Measurements from ENCODE around the gene SLC2A8.

Gene SLC2A8

GRCh38 chr9:127406799-127407491, 10.0 kb downstream of the SLC2A8 start:
- no peak overlapping the region for H3K4me3 ChIP-seq (replicated peaks; ENCODE audit: low read depth, low read length)
- TF ChIP-seq CTCF (IDR thresholded peaks at IDR 0.05; ENCODE audit: low read length, missing control alignments) = no peak
- no peak for DNase-seq (ENCODE audit: low read depth)

- no peak overlapping the region for H3K4me3 ChIP-seq (replicated peaks; ENCODE audit: low read depth, low read length)
- DNase-seq (ENCODE audit: low read depth) = no peak
- no peak for TF ChIP-seq CTCF (IDR thresholded peaks at IDR 0.05; ENCODE audit: low read length, missing control alignments)
These were observed 10.5 kb downstream of the SLC2A8 start for GRCh38 chr9:127407492-127407843.

GRCh38 chr9:127411122-127411521, 14.2 kb downstream of the SLC2A8 start:
- DNase-seq (ENCODE audit: low read depth) = no peak
- H3K4me3 ChIP-seq (replicated peaks; ENCODE audit: low read depth, low read length) = no peak overlapping the region
- no peak for TF ChIP-seq CTCF (IDR thresholded peaks at IDR 0.05; ENCODE audit: low read length, missing control alignments)

- DNase-seq (ENCODE audit: low read depth) = no peak
- no peak for TF ChIP-seq CTCF (IDR thresholded peaks at IDR 0.05; ENCODE audit: low read length, missing control alignments)
- no peak overlapping the region for H3K4me3 ChIP-seq (replicated peaks; ENCODE audit: low read depth, low read length)
These were observed 18.2 kb downstream of the SLC2A8 start for GRCh38 chr9:127415141-127415540.

- no peak for DNase-seq (ENCODE audit: low read depth)
- H3K4me3 ChIP-seq (replicated peaks; ENCODE audit: low read depth, low read length) = no peak overlapping the region
- TF ChIP-seq CTCF (IDR thresholded peaks at IDR 0.05; ENCODE audit: low read length, missing control alignments) = no peak
These were observed 18.7 kb downstream of the SLC2A8 start for GRCh38 chr9:127415657-127416056.

GRCh38 chr9:127417131-127418036, 20.4 kb downstream of the SLC2A8 start:
- no peak for TF ChIP-seq CTCF (IDR thresholded peaks at IDR 0.05; ENCODE audit: low read length, missing control alignments)
- H3K4me3 ChIP-seq (replicated peaks; ENCODE audit: low read depth, low read length) = no peak overlapping the region

More at GRCh38 chr9:127417131-127418036, 20.4 kb downstream of the SLC2A8 start:
- DNase-seq (ENCODE audit: low read depth) = peak; percentile 24

All from fibroblast of pulmonary artery (primary cell).